GM18907 (cell line): ENCODE data around the gene BASP1.
"Not testable (repeated sequence)": the region's sequence is repeated elsewhere in the genome, so short reads cannot be mapped to it uniquely, and the experiment has no call there.

Experiments used
- ATAC-seq: cut with Tn5 transposase; IDR thresholded peaks from one replicate; pipeline ENCODE4 v1.9.1; 2021; ENCODE audit warnings: mild to moderate bottlenecking, moderate library complexity; ENCODE audit not compliant: unreplicated experiment

The BASP1 gene

DNA sequence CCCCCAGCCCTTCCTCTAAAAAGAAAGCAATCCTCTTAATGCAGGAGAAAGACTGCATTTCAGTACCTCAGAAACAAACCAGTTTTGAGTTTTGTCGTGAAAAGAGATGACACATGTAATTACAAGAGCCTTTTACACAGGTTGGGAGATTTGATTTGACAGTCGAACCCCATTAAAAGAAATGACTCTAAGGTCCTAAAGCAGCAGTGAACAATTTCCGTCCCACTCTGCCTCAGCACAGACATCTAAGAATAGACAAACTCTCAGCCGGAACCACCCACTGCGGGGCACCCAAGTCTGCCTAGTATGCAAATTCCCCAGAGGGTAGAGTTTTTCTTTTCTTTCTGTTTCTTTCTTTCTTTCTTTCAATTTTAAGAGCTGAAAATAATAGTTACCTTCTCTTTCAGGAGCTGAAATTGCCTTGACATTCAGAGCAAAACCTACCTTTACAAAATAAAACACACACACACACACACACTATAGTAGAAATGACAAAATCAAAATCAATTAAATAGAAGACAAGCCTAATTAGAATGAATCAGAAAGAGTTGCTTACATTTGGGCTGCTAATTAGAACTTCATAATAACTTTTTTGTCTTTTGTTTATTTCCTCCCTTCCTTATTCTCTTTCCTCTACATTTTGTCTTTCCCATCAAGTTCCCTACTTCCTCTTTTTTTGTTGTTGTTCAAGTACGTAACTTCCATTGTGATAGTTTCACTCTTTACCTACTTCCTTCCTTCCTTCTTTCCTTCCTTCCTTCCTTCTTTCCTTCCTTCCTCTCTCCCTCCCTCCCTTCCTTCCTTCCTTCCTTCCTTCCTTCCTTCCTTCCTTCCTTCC, 65.1 kb downstream of the BASP1 start:
- peak; percentile 97 for ATAC-seq

DNA sequence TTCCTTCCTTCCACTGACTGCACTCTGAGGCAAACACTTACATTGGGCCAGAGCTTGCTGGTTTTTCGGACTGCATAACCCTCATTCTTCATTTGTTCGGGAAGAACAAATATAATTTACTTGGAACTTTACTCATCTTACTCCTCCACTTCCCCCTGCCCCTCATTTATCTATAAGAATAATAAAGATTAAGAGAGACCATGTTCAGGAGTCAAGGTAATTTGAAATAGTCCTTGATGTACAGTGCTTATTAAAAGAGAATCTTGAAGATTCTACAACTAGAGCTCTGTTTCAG, 65.6 kb downstream of the BASP1 start:
- ATAC-seq = no peak

DNA sequence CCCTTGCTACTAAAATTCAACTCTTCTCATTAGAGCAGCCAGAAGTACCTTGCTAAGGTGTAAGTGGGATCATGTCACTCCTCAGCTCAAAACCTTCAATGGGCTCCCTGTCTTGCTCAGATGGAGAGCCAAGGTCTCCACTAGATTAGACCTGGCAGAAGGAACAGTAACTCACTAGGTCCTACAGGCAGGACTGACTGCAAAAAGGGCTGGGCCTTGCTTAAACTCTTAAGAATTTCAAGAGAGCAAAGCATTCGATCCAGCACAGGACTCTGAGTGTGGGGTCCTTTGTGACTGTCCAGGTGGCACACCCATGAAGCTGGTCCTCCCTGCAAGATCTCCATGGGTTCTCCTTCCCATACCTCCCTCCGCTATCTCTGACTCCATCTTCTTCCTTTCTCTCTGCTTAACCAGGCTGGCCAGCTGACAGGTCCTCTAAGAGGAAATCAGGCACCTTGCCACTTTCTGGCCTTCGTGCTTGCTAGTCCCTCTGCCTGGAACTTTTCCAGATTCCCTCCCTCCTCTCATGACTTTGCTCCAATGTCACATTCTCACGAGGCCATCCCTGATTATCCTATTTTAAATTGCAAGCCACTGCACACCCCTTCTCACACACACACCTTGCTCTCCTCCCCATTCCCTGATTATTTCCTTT, 70.2 kb downstream of the BASP1 start:
- no peak for ATAC-seq

DNA sequence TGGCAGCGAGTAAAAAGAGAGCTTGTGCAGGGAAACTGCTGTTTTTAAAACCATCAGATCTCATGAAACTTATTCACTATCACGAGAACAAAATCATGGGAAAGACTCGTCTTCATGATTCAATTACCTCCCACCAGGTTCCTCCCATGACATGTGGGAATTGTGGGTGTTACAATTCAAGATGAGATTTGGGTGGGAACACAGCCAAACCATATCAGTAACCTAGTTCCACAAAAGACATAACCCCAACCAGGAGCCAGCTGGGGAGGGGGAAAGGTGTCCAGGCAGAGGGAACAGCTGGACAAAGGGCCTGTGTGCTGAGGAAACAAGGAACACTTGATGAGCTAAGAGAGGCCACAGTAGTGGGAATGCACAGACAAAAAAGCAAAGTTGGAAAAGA, 71.1 kb downstream of the BASP1 start:
- ATAC-seq = no peak

DNA sequence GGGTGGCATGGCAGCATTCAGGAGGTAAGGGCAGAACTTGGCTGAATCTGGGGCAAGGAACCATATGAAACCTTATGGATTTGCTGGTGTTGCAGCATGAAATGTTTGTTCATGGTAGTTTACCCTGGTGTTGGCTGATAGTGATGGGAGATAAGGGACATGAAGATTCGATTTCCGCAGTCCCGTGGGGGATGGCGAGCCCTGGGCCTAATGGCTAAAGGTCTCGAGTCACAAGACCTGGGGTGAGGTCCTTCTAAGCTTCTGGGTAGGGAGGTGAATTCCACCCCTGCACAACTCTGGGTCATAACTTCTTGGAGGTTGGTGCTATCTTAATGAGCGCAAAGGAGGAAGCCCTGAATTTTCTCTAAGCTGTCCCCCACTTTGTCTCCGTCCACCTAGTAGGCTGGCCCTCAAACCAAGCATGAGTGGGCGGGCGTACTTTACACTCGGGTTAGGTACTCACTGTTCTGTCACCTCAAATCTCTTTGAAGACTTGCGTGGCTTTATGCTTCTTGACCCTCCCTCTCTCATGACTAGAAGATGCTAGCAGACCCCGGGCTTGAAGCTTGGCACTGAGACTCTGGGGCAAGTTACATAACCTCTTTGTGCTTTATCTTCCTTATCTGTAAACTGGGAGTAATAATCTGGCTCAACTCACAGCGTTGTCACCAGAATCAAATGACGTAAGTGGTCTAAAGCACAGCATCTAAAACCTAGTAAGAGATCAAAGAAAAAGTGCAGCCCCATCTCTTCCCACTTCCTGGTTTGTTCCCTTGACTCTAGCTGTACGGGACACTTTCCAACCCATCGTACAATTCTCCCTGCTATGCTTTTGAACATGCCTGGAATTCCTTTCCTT, 72.5 kb downstream of the BASP1 start:
- ATAC-seq = no peak

DNA sequence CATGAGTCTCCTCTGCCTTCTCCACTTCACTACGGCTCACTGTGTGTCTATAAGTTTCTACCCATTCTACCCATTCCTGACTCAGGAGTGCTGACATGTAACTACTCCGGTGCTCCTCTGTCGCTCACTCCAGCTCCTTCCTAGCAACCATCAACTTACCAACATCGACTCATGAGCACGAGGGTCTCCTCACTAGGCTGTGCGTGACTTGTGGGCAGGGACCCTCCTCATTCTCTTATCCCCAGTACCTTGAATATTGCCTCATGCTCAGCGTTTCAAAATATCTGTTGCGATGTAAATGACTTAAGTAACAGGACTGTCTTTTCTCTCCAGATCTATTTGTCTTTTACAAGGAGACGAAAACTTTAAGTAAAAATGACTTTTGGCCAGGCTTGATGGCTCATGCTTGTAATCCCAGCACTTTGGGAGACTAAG, 73.1 kb downstream of the BASP1 start:
- ATAC-seq = no peak

DNA sequence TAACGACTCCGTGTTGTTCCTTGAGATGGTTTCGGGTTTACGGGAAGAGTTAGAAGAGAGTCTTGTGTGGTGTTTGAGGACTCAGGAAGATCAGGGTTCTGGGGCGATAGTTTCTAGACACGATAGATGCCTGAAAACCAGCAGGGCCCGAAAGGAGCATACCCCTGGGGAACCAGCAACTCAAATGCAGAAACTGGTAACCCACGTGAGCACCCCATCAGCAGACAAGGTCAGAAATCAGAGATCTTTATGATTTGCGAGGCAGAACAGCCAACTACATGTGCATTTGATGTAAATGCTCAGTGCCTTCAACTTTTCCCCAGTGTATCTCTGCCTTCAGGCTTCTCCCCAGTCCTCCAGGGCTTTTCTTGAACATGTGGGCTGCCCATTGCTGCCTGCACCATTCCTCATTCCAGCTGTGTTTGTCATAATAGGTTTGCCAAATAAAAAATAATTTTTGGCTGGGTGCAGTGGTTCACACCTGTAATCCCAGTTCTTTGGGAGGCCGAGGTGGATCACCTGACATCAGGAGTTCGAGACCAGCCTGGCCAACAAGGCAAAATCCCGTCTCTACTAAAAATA, 75.1 kb downstream of the BASP1 start:
- no peak for ATAC-seq

DNA sequence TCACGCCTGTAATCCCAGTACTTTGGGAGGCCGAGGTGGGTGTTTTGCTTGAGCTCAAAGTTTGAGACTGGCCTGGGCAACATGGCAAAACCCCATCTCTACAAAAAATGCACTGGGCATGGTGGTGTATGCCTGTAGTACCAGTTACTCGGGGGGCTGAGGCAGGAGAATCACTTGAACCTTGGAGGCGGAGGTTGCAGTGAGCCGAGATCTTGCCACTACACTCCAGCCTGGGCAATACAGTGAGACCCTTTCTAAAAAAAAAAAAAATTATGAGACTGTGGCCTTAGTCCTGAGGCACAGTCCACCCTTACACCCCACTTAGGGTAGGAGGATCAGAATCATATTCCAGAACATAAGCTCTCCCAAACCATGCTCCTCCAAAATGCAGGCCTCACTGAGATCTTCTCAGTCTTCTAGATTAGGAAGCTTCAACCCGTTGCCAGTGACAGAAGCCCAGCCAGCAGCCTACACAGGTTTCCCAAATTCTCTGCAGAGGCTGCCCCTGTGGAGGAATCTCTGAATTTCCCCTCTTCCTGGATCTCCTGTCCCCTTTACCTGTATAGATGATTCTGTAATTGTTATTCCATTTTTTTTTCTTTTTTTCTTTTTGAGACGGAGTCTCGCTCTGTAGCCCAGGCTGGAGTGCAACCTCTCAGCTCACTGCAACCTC, 77.3 kb downstream of the BASP1 start:
- ATAC-seq = no peak

DNA sequence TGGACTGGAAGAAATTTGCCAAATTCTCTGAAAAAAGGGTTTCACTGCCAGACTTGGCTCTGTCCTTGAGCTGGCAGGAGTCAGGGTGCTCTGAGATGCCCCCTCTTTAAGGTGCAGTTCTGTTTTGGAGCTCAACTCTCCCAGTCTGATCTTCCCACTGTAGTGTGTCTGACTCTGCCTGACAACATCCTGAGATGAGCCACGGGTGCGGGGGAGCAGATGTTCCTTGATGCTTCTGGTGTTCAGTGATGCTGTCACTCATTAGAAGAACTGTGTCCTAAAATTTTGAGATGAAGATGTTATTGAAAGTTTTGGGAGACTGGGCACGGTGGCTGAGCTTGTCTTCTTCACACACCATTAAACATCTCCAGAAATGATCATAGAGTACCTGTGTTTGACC, 78.2 kb downstream of the BASP1 start:
- ATAC-seq = no peak

DNA sequence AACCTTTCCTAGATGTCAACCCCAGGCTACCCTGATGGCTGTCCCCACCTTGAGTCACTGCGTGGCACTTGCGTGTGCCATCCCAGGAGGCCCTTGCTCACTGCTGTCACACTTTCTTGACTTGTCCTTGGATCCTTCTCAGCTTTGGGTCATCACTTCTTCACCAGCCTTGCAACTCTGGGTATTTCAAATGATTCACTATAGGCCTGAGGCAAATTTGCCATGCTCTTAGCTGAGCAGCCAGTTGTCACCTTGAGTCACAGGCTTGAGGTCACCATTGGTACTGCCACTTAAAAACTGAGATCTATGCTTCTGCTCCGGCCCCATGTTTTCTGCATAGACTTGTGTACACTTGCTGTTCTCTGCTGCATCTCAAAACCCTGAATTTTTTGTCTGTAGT, 84.7 kb downstream of the BASP1 start:
- no peak for ATAC-seq

DNA sequence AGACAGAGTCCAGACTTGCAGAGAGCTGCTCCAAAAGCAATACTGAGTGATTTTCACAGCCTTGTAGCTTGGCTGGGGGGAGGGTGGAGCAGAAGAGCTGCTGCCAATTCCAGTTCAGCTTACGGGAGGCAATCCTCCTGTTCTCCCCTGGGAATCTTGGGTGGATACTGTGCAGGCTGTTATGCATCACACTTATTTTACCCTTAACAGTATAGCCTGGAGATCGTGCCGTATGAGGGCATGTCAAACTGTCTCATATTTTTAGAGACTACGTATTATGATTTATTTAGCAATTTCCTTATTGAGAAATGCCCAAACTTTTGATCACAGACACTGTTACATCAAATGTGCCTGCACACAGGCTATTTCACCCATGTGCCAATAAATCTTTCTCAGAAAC, 85.2 kb downstream of the BASP1 start:
- no peak for ATAC-seq

DNA sequence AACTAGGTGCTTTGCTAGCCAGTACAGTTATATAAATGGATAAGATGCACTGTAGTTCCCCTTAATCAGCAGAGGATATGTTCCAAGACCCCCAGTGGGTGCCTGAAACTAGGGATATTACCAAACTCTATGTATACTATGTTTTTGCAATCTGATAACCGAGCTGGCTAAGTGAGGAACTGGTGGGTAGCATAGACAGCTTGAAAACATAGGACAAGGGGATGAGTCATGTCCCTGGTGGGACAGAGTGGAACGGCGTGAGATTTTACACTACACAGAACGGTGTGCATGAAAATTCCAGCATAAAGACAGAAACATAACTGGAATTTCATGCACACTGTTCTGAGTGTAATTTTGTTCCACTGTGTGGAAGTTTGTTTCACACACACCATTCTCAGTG, 86.9 kb downstream of the BASP1 start:
- no peak for ATAC-seq

DNA sequence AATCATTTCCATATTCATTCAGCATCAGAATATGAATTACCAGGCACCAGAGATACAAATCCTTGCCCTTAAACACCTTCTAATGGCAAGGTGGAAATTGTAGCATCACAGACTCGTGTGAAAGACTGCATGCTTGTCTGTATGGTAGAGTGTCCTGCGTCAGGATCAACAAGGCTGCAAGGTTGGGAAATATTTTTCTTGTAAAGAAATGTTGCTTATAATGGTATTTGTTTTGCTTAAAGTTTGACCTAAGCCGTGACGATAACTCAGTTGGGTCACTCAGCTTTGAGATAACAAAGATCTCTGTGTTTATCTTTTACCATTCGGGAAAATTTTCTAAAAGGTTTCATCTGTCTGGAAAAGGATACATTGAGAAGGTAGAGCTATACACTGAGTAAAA, 87.6 kb downstream of the BASP1 start:
- no peak for ATAC-seq

DNA sequence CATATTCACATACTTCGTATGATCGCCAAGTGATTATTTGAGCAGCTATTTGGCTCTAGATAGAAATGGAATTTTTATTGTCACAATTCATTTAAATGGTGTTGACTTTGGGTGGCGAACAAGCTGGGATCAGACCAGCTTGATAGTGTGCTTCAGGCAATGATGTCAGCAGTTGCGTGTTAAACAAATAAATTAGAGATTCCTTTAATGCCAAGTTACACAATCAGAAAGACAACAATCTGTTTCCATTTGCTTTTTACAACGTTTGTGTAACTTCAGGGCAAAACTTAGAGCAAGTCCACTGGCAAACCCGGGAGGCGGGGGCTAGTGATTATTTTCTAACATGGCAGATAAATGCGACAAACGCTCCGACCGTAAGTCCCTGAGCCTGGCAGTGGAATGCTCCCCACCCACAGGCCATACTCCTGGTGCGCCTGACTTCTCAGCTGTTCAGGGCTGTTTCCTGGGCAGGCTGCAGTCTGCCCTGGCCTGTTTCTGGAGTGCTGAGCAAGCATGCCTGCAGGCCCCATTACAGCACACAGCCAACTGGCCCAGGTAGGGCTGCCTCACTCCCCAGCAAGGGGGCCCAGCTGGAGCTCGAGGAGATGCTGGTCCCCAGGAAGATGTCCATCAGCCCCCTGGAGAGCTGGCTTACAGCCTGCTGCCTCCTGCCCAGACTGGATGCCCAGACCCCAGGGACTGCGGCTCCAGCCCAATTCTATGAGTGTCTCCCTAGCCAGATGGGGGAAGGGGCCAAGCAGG, 88.7 kb downstream of the BASP1 start:
- ATAC-seq = no peak

DNA sequence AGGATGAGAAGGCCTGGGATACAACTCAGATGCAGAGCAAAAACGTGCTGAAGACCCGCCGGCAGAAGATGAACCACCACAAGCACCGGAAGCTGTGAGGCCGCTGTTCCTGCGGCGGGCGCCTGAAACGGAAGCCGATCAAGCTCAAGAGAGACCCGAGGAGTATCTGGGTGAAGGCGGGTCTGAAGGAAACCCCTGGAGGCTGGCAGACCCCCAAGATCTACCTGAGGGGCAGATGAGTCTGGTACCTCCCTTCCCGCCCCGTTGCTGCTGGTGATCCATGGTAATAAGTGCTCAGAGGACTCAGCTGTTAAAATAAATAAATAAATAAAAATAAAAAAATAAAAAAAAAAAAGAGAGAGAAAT, 89.3 kb downstream of the BASP1 start:
- no peak for ATAC-seq

DNA sequence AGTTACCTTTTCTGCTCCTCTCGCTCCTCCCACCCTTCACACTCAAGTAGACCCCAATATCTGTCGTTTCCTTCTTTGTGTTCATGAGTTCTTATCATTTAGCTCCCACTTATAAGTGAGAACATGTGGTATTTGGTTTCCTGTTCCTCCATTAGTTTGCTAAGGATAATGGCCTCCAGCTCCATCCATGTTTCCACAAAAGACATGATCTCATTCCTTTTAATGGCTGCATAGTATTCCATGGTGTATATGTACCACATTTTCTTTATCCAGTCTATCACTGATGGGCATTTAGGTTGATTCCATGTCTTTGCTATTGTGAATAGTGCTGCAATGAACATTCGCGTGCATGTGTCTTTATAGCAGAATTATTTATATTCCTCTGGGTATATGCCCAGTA, 90.0 kb downstream of the BASP1 start:
- not testable (repeated sequence) for ATAC-seq

DNA sequence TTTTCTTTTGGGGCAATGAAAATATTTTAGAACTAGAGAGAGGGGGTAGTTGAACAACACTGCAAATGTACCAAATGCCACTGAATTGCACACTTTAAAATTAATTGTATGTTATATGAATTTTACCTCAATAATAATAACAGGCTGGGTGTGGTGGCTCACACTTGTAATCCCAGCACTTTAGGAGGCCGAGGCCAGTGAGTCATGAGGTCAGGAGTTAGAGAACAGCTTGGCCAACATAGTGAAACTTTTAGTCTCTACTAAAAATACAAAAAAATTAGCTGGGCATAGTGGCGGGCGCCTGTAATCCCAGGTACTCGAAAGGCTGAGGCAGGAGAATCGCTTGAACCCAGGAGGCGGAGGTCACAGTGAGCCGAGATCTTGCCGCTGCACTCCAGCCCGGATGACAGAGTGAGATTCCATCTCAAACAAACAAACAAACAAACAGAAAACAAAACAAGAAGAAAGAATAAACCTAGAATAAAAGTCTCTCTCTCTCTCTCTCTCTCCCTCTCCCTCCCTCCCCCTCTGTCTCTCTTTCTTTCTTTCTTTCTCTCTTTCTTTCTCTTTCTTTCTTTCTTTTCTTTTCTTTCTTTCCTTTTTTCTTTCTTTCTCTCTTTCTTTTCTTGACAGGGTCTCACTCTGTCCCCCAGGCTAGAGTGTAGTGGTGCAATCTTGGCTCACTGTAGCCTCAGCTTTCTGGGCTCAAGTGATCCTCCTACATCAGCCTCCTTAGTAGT, 91.1 kb downstream of the BASP1 start:
- ATAC-seq = no peak

DNA sequence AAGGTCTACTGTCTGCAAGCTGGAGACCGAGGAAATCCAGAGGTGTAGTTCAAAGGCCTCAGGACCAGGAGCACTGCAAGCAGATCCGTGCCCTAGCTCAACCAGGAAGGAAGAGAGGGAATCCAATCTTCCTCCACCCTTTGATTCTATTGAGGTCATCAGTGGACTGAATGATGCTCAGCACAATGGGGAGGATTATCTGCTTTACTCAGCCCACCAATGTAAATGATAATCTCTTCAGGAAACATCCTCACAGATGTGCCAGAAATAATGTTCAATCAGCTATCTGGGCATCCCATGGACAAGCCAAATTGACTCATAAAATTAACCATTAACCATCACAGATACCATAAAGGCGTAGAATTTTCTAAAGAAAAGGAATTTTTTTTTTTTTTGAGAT, 92.0 kb downstream of the BASP1 start:
- ATAC-seq = no peak

DNA sequence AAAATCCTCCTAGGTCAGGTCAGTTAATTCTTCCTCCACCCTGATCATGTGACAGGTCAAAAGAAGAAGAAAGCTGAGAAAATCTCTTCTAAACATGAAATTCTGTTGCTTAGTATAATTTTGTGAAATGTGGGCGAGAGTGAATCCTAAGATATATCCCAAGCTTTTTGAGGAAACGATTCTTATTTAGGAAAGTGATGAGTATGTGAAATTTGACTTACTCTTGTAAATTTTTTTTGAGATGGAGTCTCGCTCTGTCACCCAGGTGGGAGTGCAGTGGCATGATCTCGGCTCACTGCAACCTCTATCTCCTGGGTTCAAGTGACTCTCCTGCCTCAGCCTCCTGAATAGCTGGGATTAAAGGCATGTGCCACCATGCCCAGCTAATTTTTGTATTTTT, 93.1 kb downstream of the BASP1 start:
- ATAC-seq = not testable (repeated sequence)

DNA sequence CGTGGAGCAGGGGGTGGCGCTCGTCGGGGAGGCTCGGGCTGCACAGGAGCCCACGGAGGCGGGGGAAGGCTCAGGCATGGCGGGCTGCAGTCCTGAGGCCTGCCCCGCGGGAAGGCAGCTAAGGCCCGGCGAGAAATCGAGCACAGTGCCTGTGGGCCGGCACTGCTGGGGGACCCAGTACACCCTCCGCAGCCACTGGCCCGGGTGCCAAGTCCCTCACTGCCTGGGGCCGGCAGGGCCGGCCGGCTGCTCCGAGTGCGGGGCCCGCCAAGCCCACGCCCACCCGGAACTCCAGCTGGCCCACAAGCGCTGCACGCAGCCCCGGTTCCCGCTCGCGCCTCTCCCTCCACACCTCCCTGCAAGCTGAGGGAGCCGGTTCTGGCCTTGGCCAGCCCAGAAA, 94.4 kb downstream of the BASP1 start:
- ATAC-seq = not testable (repeated sequence)
